Endodermal cell (in vitro differentiated cells): ENCODE data around the gene LEF1. TPM values are rescaled to one million over a fixed set of nuclear protein-coding genes. Genes with fewer than 3 reads are reported as not detected.

ENCODE experiments used
- DNase-seq: peaks from one replicate; pipeline ENCODE4 v3.0.0-alpha.2; 2017
- H3K27ac ChIP-seq: 2 replicates; pipeline ENCODE4 v1.5.1; 2013; ENCODE audit warnings: mild to moderate bottlenecking, low read depth, low read length, moderate library complexity
- H3K27me3 ChIP-seq: 2 replicates; pipeline ENCODE4 v1.6.1; 2013; ENCODE audit warnings: mild to moderate bottlenecking, low read length, moderate library complexity; ENCODE audit not compliant: insufficient read depth, control insufficient read depth, poor library complexity, severe bottlenecking
- H3K36me3 ChIP-seq: 2 replicates; pipeline ENCODE4 v1.7.0; 2013; ENCODE audit warnings: mild to moderate bottlenecking, low read length, moderate library complexity; ENCODE audit not compliant: control insufficient read depth, insufficient read depth
- H3K4me1 ChIP-seq: one replicate; pipeline ENCODE4 v1.7.0; 2013; ENCODE audit warnings: low read length; ENCODE audit not compliant: control insufficient read depth, insufficient read depth
- H3K4me3 ChIP-seq: 2 replicates; pipeline ENCODE4 v1.5.1; 2013; ENCODE audit warnings: mild to moderate bottlenecking, low read length, moderate library complexity
- H3K9ac ChIP-seq: 2 replicates; pipeline ENCODE4 v1.6.1; 2013; ENCODE audit warnings: mild to moderate bottlenecking, low read length, moderate library complexity; ENCODE audit not compliant: poor library complexity, severe bottlenecking; ENCODE audit errors: extremely low read depth
- H3K9me3 ChIP-seq: 2 replicates; pipeline ENCODE4 v1.6.1; 2013; ENCODE audit warnings: mild to moderate bottlenecking, low read length, moderate library complexity; ENCODE audit not compliant: control insufficient read depth
- H3K27ac Mint-ChIP-seq: 2 replicates; pipeline ENCODE4 v1.8.0; 2020; ENCODE audit warnings: mixed read lengths
- H3K27me3 Mint-ChIP-seq: 2 replicates; pipeline ENCODE4 v1.8.0; 2021; ENCODE audit warnings: mild to moderate bottlenecking, mixed read lengths; ENCODE audit not compliant: insufficient read depth
- H3K36me3 Mint-ChIP-seq: 2 replicates; pipeline ENCODE4 v1.8.0; 2020; ENCODE audit warnings: low read depth, mixed read lengths
- H3K4me1 Mint-ChIP-seq: 2 replicates; pipeline ENCODE4 v1.8.0; 2020; ENCODE audit warnings: mixed read lengths
- H3K4me3 Mint-ChIP-seq: 2 replicates; pipeline ENCODE4 v1.8.0; 2020; ENCODE audit warnings: mild to moderate bottlenecking, moderate library complexity, mixed read lengths
- H3K9me3 Mint-ChIP-seq: 2 replicates; pipeline ENCODE4 v1.8.0; 2020; ENCODE audit warnings: mild to moderate bottlenecking, mixed read lengths
- CTCF ChIP-seq: fragments of 200-600 bp; sonication (generic); conservative IDR thresholded peaks from 2 replicates; pipeline ENCODE4 v1.5.0; 2021; ENCODE audit warnings: antibody characterized with exemption, mild to moderate bottlenecking
- WGBS, 2 experiments: methylation state at CpG; one replicate each; pipeline versions ENCODE4 v1.1.5 to v1.1.7; 2013; ENCODE audit warnings: missing lambda C conversion rate in 2 of 2, mixed read lengths in 1 of 2; ENCODE audit not compliant: insufficient coverage in 1 of 2, insufficient read length in 1 of 2; 5-methylcytosine and 5-hydroxymethylcytosine counted together
- total RNA-seq, 2 donors: library from RNA; stranded (reverse); fragmentation: NEBNext Ultra II Directional in 1 of 2; extraction: Animal tissue kit (Norgen Biotek cat#: 25700) in 1 of 2; gene quantifications; 2 replicates in 1 of 2; 3 replicates in 1 of 2; pipeline ENCODE4 v1.2.1, GENCODE V29; 2021

The LEF1 gene
- total RNA-seq, 2 donors from 2014 or later, result 0.95 to 1.6 TPM

- Histone ChIP-seq H3K4me3 (no peak overlapping the region), H3K36me3 (no peaks in the 10 kb centered on the region), H3K9ac (no peak overlapping the region), H3K27ac (no peak overlapping the region), H3K9me3 (no peaks in the 10 kb centered on the region), H3K4me1 (no peaks in the 10 kb centered on the region), H3K27me3 (peaks cover 5% of the 10 kb centered on the region)
- H3K9me3 Mint-ChIP-seq, result no peaks in the 10 kb centered on the region
- H3K27ac Mint-ChIP-seq, result no peak overlapping the region
- WGBS, 2 experiments, result 81 to 96% methylated on average over 3 of the region's 3 CpGs
- DNase-seq, result no peak
- H3K4me3 Mint-ChIP-seq, result no peak overlapping the region
- H3K27me3 Mint-ChIP-seq, result peaks cover 47% of the 10 kb centered on the region
- TF ChIP-seq CTCF, result no peak
- H3K36me3 Mint-ChIP-seq, result no peaks in the 10 kb centered on the region
- H3K4me1 Mint-ChIP-seq, result no peaks in the 10 kb centered on the region
These were observed 34.6 kb upstream of the LEF1 start for GRCh38 chr4:108203377-108203776.

GRCh38 chr4:108201774-108202173 is 33.0 kb upstream of the LEF1 start:
- peaks cover 54% of the 10 kb centered on the region for H3K27me3 Mint-ChIP-seq
- H3K4me1 Mint-ChIP-seq, result no peaks in the 10 kb centered on the region

GRCh38 chr4:108199881-108200280 is 31.1 kb upstream of the LEF1 start:
- H3K4me1 Mint-ChIP-seq, result no peaks in the 10 kb centered on the region
- no peak overlapping the region for H3K4me3 Mint-ChIP-seq
- Histone ChIP-seq H3K27ac (no peak overlapping the region), H3K4me1 (no peaks in the 10 kb centered on the region), H3K9ac (no peak overlapping the region), H3K9me3 (no peaks in the 10 kb centered on the region), H3K36me3 (no peaks in the 10 kb centered on the region), H3K4me3 (no peak overlapping the region), H3K27me3 (peaks cover 13% of the 10 kb centered on the region)
- no peak overlapping the region for H3K27ac Mint-ChIP-seq
- H3K27me3 Mint-ChIP-seq, result peaks cover 63% of the 10 kb centered on the region
- H3K9me3 Mint-ChIP-seq, result peaks cover 3% of the 10 kb centered on the region
- TF ChIP-seq CTCF, result no peak
- no peak for DNase-seq
- no peaks in the 10 kb centered on the region for H3K36me3 Mint-ChIP-seq
- WGBS, 2 experiments, result 100% methylated on average over 1 of the region's 1 CpG; no CpG with 5 or more reads in 1 of the 2 experiments

More at GRCh38 chr4:108201774-108202173, 33.0 kb upstream of the LEF1 start:
- no peak overlapping the region for H3K27ac ChIP-seq
- no peak for DNase-seq
- no peaks in the 10 kb centered on the region for H3K36me3 ChIP-seq
- H3K4me3 ChIP-seq, result no peak overlapping the region
- WGBS, 2 experiments, result 98 to 100% methylated on average over 2 of the region's 2 CpGs
- Mint-ChIP-seq H3K9me3 (no peaks in the 10 kb centered on the region), H3K27ac (no peak overlapping the region), H3K36me3 (no peaks in the 10 kb centered on the region), H3K4me3 (no peak overlapping the region)
- no peaks in the 10 kb centered on the region for H3K9me3 ChIP-seq
- no peak for TF ChIP-seq CTCF
- no peaks in the 10 kb centered on the region for H3K4me1 ChIP-seq
- H3K27me3 ChIP-seq, result peaks cover 8% of the 10 kb centered on the region
- H3K9ac ChIP-seq, result no peak overlapping the region
